CD4-positive, alpha-beta T cell (primary cell): ENCODE results near the gene SH3BP2. TPM values are rescaled to one million over a fixed set of nuclear protein-coding genes. Genes with fewer than 3 reads are reported as not detected.

ENCODE experiments used
- ATAC-seq: fragments of 200-7000 bp; cut with Tn5 transposase; one replicate; pipeline ENCODE4 v1.10.0; 2022; ENCODE audit warnings: mild to moderate bottlenecking; ENCODE audit not compliant: poor library complexity
- CTCF ChIA-PET: fragments of 350-600 bp; sonication (Branson Sonifier 250); formaldehyde crosslinking; loops from one replicate; lab custom pipeline; 2021; ENCODE audit warnings: antibody characterized with exemption, inconsistent platforms; lab: Charles Lee
- POLR2A ChIA-PET: fragments of 350-600 bp; sonication (Branson Sonifier 250); formaldehyde crosslinking; loops from one replicate; lab custom pipeline; 2021; ENCODE audit warnings: antibody characterized with exemption, inconsistent platforms; lab: Charles Lee
- DNase-seq, 14 experiments: peaks; one replicate each; pipeline ENCODE4 v3.0.0-alpha.2; 2013 to 2020; ENCODE audit warnings: mixed read lengths in 2 of 14
- H3K27ac ChIP-seq, 2 donors: one replicate each; pipeline versions ENCODE4 v1.5.1 to v1.7.0; 2013; ENCODE audit warnings: low read length in 2 of 2, low read depth in 1 of 2, mild to moderate bottlenecking in 1 of 2
- H3K27me3 ChIP-seq, 2 experiments: 1 replicate in 1 of 2; 2 replicates in 1 of 2; pipeline versions ENCODE4 v1.6.1 to v1.7.0; 2013; ENCODE audit warnings: low read length in 2 of 2, control low read depth in 1 of 2, mild to moderate bottlenecking in 1 of 2, moderate library complexity in 1 of 2; ENCODE audit not compliant: insufficient read depth in 2 of 2, control insufficient read depth in 1 of 2
- H3K36me3 ChIP-seq: one replicate; pipeline ENCODE4 v1.6.1; 2013; ENCODE audit warnings: low read length, control low read depth; ENCODE audit not compliant: insufficient read depth
- H3K4me1 ChIP-seq: one replicate; pipeline ENCODE4 v1.6.1; 2013; ENCODE audit warnings: low read length, control low read depth; ENCODE audit not compliant: insufficient read depth
- H3K4me3 ChIP-seq: one replicate; pipeline ENCODE4 v1.5.1; 2013; ENCODE audit warnings: mild to moderate bottlenecking, low read length, moderate library complexity
- H3K9me3 ChIP-seq, 2 experiments: 1 replicate in 1 of 2; 2 replicates in 1 of 2; pipeline versions ENCODE4 v1.6.1 to v1.7.0; 2013; ENCODE audit warnings: low read length in 2 of 2, mild to moderate bottlenecking in 2 of 2, control low read depth in 1 of 2, moderate library complexity in 1 of 2; ENCODE audit not compliant: control insufficient read depth in 1 of 2, insufficient read depth in 1 of 2
- H3K27ac Mint-ChIP-seq: one replicate; pipeline ENCODE4 v1.8.0; 2020; ENCODE audit warnings: mixed read lengths
- H3K27me3 Mint-ChIP-seq: one replicate; pipeline ENCODE4 v1.8.0; 2021; ENCODE audit warnings: mixed read lengths
- H3K36me3 Mint-ChIP-seq: one replicate; pipeline ENCODE4 v1.8.0; 2021; ENCODE audit warnings: low read depth, mixed read lengths
- H3K4me1 Mint-ChIP-seq: one replicate; pipeline ENCODE4 v1.8.0; 2021; ENCODE audit warnings: low read depth, mixed read lengths
- H3K4me3 Mint-ChIP-seq: one replicate; pipeline ENCODE4 v1.8.0; 2020; ENCODE audit warnings: mild to moderate bottlenecking, mixed read lengths
- H3K9me3 Mint-ChIP-seq: one replicate; pipeline ENCODE4 v1.8.0; 2020; ENCODE audit warnings: mixed read lengths
- CTCF ChIP-seq: fragments of 200-600 bp; IDR thresholded peaks from one replicate; pipeline ENCODE4 v1.8.0; 2022; ENCODE audit warnings: antibody characterized with exemption, mild to moderate bottlenecking
- intact Hi-C, 2 experiments: fragments of 100-400 bp; cut with DNase I in 1 of 2; cut with micrococcal nuclease in 1 of 2; formaldehyde crosslinking; loops; one replicate each; pipeline versions ENCODE4 v1.15.1 to v1.9.0; 2023 to 2025; cut with DNase I, micrococcal nuclease
- total RNA-seq, 174 experiments: library from RNA in 2 of 174; stranded (reverse) in 2 of 174; gene quantifications; one replicate each; pipeline ENCODE4 v1.2.3 and lab custom pipeline; 2021 to 2026

Gene SH3BP2
- total RNA-seq, 2 experiments from 2014 or later = 30.1 to 30.5 TPM

GRCh38 chr4:2811830-2812611, 19.1 kb downstream of the SH3BP2 start:
- ATAC-seq = peak; percentile 80
- Mint-ChIP-seq H3K36me3 (peaks cover 13% of the 10 kb centered on the region), H3K9me3 (no peaks in the 10 kb centered on the region), H3K4me1 (peaks cover 56% of the 10 kb centered on the region), H3K27me3 (no peaks in the 10 kb centered on the region), H3K4me3 (peak overlapping the region; percentile 99), H3K27ac (peak overlapping the region; percentile 95)
- no peak for TF ChIP-seq CTCF
- Histone ChIP-seq H3K4me3 (peak overlapping the region; percentile 77), H3K27me3 (no peaks in the 10 kb centered on the region), H3K9me3 (no peaks in the 10 kb centered on the region), H3K27ac (peak overlapping the region; percentile 80 to 83), H3K4me1 (peaks cover 68% of the 10 kb centered on the region), H3K36me3 (peaks cover 6% of the 10 kb centered on the region)
- DNase-seq = peak in 12 of 14 experiments; percentile 34 to 85 (median 54)
- ChIA-PET POLR2A (interaction anchor here (0.7 to 5.0 kb wide), 10 partner anchors 9 to 151 kb away, joined by 3 to 58 read pairs (median 4); partner anchors contain the start of genes ADD1, GRK4, NOP14 and TNIP2), CTCF (interaction anchor here (1.1 to 2.0 kb wide), 5 partner anchors 14 to 48 kb away, joined by 3 to 5 read pairs (median 3); no protein-coding TSS in a partner anchor)
- intact Hi-C loops = loop anchor here (1.0 to 10.0 kb wide), 4 partner anchors 13 to 47 kb away; no protein-coding TSS in a partner anchor

DNA sequence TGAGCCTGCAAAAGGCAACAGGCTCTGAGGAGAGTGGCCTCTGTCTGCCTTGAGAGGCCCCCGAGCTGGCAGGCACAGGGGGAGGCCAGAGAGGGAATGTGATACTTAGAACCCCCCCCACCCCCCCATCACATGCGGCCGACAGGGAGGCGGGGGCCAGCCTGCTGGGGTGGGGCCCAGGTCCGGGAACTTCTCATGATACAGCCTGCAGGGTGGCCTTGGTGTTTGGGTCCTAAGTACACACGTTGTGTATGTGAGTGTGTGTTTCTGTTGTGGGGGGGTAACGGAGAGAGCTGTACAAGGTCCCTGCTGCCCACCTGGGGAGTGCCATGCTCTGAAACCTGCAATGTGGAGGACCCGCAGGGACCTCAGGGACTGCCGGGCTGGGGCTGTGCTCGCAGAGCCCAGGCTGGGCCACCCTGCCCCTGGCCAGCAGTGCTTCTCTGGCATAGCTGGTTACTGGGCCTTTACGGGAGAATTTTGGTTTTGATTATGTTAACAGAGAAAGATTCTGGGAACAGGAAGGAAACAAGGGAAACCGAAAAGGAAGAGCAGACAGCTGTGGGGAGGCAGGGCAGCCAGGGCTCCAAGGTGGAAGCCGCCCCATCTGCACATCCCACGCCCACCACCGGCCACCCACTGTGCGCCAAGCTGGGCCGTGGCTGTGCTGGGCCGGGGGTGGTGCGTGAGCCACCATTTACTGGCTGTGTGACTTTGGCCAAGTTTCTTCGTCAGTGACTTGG, 19.9 kb downstream of the SH3BP2 start:
- Mint-ChIP-seq H3K27me3 (no peaks in the 10 kb centered on the region), H3K36me3 (peaks cover 13% of the 10 kb centered on the region), H3K4me1 (peaks cover 60% of the 10 kb centered on the region), H3K4me3 (peak overlapping the region; percentile 99), H3K27ac (peak overlapping the region; percentile 95), H3K9me3 (no peaks in the 10 kb centered on the region)
- ATAC-seq (peak; percentile 7), DNase-seq (peak in 1 of 14 experiments; percentile 37)
- H3K4me3 ChIP-seq = peak overlapping the region; percentile 77
- H3K9me3 ChIP-seq = no peaks in the 10 kb centered on the region
- peaks cover 6% of the 10 kb centered on the region for H3K36me3 ChIP-seq
- ChIA-PET CTCF (interaction anchor here (0.7 to 2.0 kb wide), 4 partner anchors 15 to 57 kb away, joined by 3 to 5 read pairs (median 3); partner anchors contain the start of gene TNIP2), POLR2A (interaction anchor here (0.8 to 5.0 kb wide), 12 partner anchors 9 to 151 kb away, joined by 3 to 58 read pairs (median 4); partner anchors contain the start of genes ADD1, GRK4 and NOP14)
- intact Hi-C loops = loop anchor here (1.0 to 10.0 kb wide), 4 partner anchors 14 to 48 kb away; no protein-coding TSS in a partner anchor
- no peak for TF ChIP-seq CTCF
- H3K27ac ChIP-seq = peak overlapping the region; percentile 80 to 83
- peaks cover 75% of the 10 kb centered on the region for H3K4me1 ChIP-seq
- no peaks in the 10 kb centered on the region for H3K27me3 ChIP-seq
